HG03565 (cell line): ENCODE results near the gene SLC1A7.

Source experiments
- ATAC-seq: cut with Tn5 transposase; IDR thresholded peaks from one replicate; pipeline ENCODE4 v1.9.1; 2021; ENCODE audit warnings: mild to moderate bottlenecking, moderate library complexity; ENCODE audit not compliant: unreplicated experiment

Gene SLC1A7

DNA sequence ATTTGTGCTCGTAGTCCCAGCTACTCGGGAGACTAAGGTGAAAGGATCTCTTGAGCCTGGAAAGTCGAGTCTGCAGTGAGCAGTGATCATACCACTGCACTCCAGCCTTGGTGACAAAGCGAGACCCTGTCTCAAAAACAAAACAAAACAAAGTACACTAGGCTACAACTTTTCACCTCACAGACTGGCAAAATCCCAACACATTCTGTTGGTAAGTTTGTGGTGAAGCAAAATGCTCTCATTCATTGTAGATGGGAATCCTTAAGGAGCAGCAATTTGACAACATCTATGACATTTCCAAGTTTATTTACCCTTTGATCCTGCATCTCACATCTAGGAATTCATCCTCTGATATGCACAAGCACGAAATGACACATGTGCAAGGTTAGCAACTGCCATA is 20.2 kb upstream of the SLC1A7 start:
- ATAC-seq: no peak

DNA sequence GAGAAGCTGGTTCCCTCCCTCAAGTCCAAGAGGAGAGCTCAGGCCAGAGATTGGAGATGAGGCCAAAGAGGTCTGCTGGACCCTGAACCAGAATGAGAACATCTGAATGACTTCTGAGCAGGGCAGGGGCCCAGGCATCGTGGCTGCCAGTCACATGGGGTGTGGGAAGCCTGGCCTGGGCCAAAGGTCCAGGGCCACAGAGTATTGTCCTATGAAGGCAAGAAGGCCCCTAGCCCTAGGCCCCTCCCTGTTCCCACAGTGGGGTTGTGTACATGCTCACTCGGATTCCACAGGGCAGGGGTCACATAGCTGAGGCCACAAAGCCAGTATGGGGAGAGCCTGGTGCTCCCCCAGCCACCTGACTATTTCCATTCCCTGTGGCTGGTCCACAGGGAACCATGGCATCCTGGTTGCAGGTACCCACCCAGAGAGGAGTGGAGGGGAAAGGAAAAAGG is 18.5 kb upstream of the SLC1A7 start:
- ATAC-seq: no peak

DNA sequence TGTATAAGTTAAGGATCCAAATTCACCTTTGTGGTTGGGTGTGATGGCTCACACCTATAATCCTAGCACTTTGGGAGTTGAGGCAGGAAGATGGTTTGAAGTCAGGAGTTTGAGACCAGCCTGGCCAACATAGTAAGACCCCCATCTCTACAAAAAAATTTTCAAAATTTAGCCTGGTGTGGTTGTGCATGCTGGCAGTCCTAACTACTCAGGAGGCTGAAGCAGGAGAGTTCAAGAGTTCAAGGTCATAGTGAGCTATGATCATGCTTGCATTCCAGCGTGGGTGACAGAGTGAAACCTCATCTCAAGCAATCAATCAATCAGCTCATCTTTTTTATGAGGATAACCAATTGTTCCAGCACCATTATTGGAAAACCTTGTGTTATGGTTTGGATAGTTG is 16.5 kb upstream of the SLC1A7 start:
- no peak for ATAC-seq

DNA sequence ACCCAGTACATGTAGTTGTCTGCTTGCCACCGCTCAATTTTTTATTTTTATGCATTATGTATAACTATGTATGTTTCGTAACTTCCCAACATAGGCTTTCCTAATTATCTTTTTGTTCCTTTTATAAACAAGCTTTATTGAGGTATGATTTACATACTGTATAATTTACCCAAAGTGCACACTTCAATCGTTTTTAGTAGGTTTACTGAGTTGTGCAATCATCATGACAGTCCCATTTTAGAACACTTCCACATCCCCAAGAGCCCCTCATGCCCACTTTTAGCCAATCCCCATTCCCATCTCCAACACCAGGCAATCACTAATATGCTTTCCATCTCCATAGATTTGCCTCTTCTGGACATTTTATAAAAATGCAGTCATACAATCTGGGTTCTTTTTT is 14.3 kb upstream of the SLC1A7 start:
- no peak for ATAC-seq

DNA sequence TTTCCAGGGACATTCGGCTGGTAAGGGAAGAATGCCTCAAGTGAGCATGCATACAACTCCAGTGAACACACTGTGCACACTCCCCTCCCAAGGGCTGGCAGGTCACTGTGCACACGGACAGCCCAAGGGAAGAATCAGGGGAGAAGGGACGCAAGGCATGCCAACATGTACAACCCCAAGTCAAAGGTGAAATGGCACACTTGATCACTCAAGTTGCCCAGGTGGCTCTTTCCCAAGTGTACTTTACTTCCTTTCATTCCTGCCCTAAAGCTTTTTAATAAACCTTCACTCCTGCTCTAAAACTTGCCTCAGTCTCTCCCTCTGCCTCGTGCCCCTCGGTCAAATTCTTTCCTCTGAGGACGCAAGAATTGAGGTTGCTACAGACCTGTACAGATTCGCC is 13.5 kb upstream of the SLC1A7 start:
- ATAC-seq: no peak

DNA sequence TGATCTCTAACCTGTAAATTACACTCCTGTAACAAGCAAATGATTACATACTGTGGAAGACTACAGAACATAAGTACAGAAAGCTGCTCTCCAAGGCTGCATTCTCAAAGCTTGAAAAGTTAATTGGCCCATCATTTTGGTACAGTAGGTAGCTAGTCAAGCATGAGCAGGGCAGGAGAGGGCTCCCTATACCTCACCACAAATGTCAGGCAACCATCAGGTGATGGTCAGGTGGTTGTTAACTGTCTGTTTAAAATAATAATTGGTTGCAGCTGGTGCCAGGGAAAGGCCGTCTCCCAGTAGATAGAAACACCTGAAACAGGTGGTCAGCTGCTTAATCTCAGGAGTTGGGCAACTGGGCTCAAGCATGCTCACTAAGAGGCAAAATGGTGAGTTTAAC is 13.1 kb upstream of the SLC1A7 start:
- ATAC-seq: no peak

DNA sequence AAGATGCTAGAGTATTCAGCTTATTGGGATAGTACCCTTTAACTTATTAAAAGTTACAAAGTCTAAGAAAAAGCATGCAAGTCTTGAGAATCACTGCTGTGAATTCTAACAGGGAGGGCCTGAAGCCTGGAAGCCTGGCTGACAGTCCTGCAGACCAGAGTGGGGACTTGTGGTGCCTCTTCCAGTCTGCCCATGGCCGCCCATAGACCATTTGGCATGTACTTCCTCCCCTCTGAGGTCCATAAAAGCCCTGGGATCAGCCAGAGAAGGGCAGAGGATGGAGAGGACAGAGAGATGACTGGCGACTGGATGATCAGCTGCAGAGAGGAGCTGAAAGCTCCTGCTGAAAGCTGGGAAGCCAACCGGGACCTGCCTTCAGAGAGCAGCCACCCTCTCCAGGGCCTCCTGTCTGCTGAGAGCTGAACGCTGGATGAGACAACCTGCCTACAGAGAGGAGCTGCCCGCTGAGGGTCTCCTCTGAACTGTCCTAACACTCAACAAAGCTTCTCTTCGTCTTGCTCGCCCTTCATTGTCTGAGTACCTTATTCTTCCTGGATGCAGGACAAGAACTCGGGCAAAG is 12.5 kb upstream of the SLC1A7 start:
- ATAC-seq: no peak

DNA sequence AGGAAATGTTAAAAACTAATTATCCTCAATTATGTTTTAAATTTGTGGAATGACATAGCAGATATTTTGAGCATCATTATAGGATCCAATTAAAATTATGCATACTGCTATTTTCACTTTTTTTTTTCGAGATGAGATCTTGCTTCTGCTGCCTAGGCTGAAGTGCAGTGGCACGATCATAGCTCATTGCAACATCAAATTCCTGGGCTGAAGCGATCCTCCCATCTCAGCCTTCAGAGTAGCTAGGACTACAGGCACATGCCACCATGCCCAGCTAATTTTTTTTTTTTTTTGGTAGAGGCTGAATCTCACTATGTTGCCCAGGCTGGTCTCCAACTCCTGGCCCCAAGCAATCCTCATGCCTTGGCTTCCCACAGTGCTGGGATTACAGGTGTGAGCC is 11.3 kb upstream of the SLC1A7 start:
- no peak for ATAC-seq

DNA sequence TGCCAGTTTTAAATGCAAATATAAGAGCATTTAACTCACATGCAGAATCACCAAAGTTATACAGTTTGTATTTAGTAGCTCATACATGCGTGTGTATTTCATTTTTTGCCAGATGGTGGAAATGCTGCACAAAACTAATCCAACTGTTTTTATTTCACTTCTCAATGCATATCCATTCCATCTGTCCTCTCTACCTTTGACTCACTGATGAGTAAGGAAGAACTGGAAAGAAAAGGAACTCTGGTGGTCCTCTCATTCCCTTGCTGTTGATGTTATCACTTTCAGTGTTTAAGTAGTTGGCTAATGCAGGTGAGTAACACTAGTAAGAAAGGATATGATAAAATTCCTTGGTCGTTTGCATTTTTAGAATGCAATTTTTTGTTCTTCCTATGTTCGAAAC is 5.7 kb upstream of the SLC1A7 start:
- no peak for ATAC-seq

DNA sequence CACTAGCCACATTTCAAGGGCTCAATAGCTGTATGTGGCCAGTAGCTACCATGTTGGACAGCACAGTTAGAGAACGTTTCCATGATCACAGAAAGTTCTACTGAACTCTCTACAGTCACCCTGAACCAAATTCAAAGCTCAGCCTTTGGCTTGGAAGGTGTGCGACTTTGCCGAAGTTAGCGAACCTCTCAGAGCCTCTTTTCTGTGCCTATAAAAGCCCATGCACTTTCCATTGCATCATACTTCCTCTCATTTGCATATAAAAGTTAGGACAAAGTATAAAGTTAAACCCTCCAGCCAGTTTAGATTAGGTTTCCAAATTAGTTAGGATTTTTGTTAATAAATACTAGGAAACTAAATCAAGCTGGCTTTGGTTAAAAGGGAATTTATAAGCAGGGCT is 4.7 kb upstream of the SLC1A7 start:
- ATAC-seq: no peak

DNA sequence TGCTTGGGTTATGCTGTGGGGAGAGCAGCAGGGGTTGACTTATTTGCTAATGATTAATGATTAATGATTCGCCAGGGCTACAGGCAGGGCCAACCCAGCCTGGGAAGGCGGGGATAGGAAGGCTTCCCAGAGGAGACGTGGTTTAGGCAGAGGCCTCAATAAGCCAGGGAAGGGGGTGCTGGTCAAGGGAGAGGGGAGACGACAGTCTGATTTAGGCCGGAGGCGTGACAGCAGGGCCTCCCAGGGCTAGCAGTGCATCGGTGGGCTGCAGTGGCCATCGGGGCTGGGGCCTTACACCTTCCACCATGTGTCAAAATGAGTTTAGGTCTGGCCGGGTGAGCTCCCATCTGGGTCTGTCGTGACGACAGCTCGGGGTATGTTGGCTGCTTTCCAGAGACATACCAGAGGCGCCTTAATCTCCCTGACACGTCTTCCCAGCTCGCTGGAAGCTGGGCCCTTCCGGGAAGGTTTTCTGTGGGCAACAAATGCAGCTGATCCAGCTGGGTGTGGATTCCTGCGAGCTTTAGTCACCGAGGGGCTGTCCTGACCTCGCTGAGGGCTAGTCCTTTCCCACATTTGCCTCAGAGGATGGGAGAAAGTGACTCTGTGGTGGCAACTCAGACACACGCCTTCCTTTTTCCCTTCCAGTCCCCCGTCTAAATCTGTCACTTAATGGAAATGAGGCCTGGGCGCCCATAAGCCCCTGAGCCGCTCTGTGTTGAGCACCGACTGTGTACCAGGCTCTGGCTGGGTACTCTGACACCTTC is 3.7 kb upstream of the SLC1A7 start:
- ATAC-seq: no peak

DNA sequence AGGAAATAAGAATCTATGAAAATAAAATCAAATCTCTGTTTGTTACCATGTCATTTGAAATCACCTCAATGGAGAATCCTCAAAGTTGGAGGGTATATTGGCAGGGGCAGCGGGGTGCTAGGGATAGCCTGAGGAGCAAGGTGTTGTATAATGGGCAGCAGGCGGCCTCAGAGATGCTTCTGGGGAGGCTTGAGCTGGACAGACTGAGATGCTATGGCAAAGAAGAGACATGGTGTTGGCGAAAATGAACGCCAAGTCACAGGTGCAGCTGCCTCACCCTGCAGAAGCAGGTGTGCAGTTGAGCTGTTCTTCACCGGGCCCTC is 3.1 kb upstream of the SLC1A7 start:
- no peak for ATAC-seq

DNA sequence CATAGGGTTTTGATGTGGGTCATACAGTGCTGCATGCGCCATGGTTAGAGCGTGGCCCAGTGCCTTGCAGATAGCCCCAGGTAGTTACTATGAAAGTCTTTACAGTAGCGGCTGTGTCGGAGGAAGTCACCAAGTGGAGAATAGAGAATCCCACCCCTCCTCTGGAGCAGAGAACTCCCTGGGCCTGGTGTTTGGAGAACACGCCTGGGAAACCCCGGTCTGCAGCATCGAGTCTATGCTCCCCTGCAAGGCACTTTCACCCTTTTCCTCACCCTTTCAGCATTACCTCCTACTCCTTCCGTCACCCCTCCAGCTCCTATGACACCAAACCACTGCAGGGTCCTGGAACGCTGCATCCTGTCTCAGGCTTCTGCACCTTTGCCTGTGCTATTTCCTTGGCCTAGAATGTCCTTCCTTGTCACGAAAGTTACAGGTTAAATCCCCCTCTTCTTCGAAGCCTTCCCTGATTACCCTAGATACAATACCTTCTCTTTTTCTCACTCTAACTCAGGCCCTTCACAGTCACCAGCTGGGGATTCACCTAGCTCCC is 2.7 kb upstream of the SLC1A7 start:
- no peak for ATAC-seq

DNA sequence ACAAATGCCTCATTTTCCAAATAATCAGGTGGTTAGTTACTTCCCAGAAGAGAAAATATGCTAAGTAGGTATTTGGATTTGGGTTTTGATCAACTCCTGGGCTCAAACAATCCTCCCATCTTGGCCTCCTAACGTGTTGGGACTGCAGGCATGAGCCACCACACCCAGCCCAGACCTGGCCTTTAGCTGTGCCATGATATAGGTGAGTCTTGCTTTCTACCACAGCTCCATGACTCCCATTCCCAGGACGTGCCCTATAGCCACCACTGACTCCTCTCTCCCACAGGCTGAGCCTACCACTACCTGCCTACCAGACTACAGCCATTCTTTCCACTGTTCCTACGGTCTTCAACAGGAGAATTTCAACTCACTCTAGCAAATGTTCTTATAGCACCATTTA is 1.8 kb upstream of the SLC1A7 start:
- ATAC-seq: no peak

DNA sequence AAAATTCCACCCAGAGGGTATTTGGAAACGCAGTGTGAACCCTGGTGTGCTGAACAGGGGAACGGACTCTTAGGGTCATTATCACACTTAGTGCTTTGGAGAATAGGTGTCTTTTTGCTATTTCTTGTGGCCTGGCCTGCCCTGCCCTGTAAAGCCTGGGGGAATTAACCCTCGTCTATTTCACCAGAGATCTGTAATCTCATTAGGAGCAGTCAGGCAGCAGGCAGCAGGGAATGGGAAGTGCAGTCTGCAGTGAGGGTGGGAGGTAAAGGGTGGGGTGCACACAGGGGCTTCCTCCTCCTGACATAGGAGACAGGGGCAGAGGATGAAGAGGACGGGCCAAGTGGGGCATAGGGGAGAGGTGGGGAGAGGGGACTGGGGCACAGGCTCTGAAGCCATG is 1.1 kb upstream of the SLC1A7 start:
- ATAC-seq: no peak

DNA sequence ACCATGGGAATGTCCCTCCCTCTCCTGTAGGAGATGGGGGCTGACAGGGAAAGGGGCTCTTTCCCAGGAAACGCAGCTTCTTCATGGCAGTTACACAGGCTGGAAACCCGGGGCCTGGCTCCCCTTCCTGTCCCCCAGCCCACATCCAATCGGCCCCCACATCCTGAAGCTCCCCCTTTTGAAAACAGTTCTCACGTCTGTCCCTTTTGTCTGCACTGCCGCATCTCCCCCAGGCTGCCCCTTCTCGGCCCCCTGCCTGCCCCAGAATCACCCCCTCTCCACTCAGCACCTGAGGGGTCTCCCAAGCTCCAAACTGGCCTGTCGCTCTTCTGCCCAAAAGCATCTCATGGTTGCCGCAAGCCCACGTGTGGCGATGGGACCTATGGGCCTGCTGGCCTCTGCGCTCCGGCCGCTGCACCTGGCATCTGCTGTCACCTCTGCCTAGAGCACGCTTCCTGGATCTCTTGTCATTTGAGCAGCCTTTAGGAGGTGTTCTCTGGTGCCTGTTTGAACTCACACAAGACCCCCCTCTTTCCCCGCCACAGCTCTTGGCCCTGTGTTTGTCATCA is 867 bp downstream of the SLC1A7 start:
- no peak for ATAC-seq

DNA sequence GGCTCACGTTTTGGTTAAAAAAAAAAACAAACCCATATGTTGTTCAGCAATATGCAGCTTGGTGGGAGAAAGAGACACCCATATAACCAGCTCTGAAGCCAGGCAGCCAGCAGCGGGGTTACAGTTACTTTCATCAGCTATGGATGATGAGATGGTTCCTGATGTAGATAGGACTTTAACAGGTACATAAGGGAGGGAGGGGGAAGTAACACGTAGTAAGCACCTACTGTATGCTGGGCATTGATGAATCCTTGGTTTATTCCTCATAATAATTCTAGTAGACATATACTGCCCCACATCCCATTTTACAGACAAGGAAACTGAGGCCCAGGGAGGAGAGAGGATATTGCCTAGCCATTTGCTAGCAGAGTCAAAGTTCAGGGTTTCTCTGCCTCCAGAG is 2.0 kb downstream of the SLC1A7 start:
- ATAC-seq: no peak

DNA sequence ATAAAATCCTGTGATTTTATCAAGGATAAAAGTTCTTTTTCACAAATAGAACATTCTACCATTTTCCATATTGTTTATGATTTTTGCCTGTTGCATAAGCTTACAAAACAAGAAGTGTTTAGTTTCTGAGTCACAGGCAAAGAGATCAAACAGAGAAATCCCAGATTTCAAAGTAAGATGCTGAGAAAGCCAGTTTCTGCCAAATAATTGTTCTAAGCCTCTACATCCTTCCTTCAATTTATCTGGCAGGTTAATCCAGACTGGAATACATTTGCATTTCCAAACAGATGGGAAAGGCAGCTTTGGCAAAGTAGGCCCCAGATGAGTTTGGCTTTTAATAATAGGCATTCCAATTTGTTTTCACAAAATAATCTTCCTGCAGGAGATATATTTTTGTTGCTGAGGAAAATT is 2.5 kb downstream of the SLC1A7 start:
- no peak for ATAC-seq

DNA sequence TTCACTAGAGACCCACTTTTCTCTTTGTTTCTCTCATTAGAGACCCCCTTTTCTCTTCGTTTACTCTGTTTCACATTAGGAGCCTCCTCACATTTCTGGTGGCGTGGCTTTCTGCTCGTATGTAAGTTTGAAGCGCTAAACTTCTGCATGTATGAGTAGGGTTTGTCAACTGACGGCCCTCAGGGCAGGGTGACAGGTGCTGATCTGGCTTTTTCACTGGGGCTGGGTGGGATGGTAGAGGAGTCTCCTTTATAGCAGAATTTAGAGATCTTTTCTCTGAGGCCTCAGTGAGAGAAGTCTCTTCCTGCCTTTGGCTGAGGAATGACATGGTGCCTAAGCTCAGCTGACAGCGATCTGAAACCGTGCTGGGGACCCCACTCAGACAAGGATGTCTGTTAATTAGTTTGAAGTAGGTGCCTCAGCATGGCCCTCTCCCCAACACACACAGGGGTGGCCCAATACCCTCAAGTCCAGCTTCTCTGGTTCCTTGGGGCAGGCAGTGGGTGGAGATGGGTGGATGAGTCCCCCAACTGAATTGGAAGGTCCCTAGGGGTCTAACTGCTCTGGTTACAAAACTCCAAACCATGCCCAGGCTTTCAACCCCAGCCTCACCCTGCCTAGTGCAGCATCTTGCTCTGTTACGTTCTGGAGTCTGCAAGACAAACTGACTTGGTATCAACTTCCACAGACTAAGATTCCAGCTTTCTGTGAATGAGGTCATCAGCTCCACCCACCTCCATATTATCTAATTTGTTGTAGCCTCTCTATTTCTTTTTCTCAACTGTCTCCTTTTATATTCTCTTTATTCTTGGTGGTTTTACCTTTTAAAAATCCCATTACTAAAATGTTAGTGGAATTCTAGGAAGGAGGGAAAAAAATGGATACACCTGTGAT is 3.2 kb downstream of the SLC1A7 start:
- ATAC-seq: no peak

DNA sequence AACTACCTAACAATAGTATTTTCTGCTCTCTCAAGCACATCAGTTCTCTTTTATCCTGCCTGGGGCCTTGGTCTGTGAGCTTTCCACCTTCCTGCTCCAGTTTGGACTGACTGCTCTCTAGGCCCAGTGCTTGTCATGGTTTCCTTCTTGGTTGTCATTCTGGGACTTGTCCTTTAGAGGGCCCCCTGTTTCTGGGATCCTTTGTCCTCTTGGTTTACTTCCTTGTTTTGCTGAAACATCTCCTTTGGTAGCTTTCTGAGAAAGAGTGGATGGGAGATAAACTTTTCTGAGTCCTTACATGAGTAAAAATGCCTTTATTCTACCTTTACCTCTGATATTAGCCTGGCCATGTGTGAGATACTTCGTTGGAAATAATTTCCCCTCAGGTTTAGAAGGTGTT is 4.7 kb downstream of the SLC1A7 start:
- ATAC-seq: no peak

DNA sequence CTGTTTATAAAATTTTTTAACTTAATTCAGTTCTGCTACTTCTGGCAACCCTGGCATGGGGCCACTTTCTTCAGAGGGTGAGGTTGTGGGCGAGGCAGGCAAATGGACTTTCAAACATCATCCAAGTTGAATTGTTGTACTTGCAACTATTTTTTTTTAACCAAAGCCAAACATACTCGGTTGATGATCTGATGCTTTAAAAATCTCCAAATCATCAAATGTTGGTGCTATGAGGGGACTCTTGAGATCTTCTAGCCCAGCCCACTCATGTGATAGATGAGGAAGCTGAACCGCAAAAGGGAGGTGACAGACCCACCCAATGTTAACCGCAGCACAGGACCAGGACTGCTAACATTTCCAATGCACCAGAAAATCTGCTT is 6.7 kb downstream of the SLC1A7 start:
- no peak for ATAC-seq
